Measurements from ENCODE around the gene OR2AG2.

- TF ChIP-seq TAF1 (IDR thresholded peaks at IDR 0.05; ENCODE audit: borderline replicate concordance, insufficient read depth, low read length), result no peak
- no peak for TF ChIP-seq POLR2AphosphoS5 (IDR thresholded peaks at IDR 0.05; ENCODE audit: low read depth, low read length)
- TF ChIP-seq SIN3A (IDR thresholded peaks at IDR 0.05; ENCODE audit: borderline replicate concordance, insufficient read depth, low read length), result no peak
- TF ChIP-seq REST (IDR thresholded peaks at IDR 0.05; ENCODE audit: insufficient read depth in 1 of 2, low read depth in 2 of 2, low read length in 2 of 2), result no peak
- TF ChIP-seq FOXP2 (optimal IDR thresholded peaks at IDR 0.05; ENCODE audit: borderline replicate concordance, extremely low read depth, extremely low read length, insufficient read depth), result no peak
Observed at GRCh38 chr11:6724013-6724412, 47.8 kb downstream of the OR2AG2 start.
